ENCODE measurements around the gene DLGAP1.

The DLGAP1 gene

DNA sequence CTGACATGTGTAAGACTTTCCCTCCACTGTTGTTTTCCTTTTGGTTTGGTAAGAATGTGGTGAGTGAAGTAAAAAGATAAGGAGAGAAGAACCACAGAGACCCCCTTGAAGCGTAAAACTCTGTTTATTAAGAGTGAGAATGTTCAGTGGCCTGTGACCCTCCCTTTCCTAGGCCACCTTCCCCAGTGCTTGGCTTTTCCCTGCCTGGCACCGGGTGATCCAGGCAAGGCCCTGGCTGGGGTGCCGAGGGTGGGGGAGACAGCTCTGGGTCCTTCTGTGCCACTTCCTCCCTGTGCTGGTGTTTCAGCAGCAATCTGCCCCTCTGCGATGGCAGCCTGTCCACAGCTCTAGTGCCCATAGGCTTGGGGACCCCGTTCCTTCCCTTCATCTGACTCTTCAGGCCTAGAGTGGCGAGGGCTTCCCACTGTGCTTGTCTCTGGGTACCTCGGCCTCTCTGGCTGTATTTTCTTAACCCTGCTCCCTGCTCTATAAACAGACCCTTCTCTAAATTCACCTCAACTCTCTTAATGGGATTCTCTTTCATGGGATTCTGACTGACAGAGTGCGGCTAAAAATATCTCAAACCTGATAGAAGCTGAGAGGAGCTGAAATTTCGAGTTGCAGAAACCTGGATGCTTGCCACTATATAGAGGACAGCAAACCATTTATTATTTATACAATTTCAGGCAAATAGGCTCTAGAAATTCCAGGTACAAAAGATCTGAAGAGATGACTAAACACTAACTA, 461.0 kb downstream of the DLGAP1 start:
- DNase-seq (ENCODE audit: low read depth), result peak; percentile 58

GRCh38 chr18:3985664-3986063, 469.4 kb downstream of the DLGAP1 start:
- peak; percentile 90 for DNase-seq (ENCODE audit: low read depth)

- no peak for DNase-seq (ENCODE audit: low read depth)
Measured at GRCh38 chr18:3985020-3985419, 470.1 kb downstream of the DLGAP1 start.

- DNase-seq (ENCODE audit: low read depth), result peak; percentile 33
Measured at GRCh38 chr18:3984163-3984757, 470.8 kb downstream of the DLGAP1 start.

GRCh38 chr18:3983351-3983969, 471.6 kb downstream of the DLGAP1 start:
- peak; percentile 100 for DNase-seq (ENCODE audit: low read depth)

- peak; percentile 43 for DNase-seq (ENCODE audit: low read depth)
Measured at GRCh38 chr18:3982541-3982940, 472.6 kb downstream of the DLGAP1 start.

GRCh38 chr18:3979024-3979423, 476.1 kb downstream of the DLGAP1 start:
- no peak for DNase-seq (ENCODE audit: low read depth)

DNA sequence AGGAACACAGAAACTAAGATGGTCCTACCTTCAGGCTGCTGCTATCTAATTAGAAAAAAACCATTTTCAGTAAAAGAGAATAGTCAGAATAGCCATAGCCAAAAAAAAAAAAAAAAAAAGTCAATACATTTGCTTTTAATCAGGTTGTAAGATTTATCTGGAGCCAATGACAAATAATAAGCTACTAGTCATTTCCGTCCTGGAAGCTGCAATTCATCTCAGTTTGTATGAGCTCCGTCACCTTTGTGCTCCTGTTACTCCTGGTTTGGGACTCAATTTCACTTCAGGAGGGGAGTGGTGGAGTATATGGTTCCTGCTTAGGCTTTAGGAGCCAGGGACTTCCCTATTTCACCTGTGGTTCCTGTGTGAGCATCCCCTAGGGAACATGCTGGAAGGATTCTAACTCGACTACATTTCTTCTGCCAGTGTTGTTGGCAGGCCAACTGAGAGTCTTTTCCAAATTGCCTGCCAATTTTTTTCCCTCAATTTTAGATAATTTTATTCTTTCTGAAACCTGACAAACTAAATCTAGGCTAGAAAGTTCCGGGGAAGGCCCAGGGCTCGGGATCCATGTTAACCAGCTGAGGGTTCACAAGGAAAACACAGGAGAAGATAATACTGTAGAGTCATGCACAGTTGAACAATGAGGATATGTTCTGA, 481.8 kb downstream of the DLGAP1 start:
- DNase-seq (ENCODE audit: low read depth), result no peak

GRCh38 chr18:3972291-3972930, 482.7 kb downstream of the DLGAP1 start:
- DNase-seq (ENCODE audit: low read depth), result peak; percentile 17

DNA sequence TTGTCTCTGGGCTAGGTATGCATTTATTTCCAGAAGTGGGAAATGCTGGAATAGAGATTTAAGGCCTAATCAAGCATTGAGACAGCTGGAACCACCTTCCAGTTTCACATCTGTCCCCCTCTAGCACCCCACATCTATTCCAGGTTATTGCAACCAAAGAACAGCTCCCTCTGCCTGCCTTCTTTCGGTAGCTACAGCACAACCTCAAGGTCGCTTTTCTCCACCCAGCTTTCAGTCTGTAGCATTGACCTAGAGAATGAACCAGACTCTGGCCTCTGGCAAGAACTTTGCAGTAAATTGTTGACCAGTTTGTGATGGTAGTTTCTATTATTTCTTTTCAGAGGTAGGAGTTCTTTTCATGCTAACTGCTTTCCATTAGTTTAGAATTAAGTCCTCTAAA, 484.2 kb downstream of the DLGAP1 start:
- peak; percentile 52 for DNase-seq (ENCODE audit: low read depth)

DNA sequence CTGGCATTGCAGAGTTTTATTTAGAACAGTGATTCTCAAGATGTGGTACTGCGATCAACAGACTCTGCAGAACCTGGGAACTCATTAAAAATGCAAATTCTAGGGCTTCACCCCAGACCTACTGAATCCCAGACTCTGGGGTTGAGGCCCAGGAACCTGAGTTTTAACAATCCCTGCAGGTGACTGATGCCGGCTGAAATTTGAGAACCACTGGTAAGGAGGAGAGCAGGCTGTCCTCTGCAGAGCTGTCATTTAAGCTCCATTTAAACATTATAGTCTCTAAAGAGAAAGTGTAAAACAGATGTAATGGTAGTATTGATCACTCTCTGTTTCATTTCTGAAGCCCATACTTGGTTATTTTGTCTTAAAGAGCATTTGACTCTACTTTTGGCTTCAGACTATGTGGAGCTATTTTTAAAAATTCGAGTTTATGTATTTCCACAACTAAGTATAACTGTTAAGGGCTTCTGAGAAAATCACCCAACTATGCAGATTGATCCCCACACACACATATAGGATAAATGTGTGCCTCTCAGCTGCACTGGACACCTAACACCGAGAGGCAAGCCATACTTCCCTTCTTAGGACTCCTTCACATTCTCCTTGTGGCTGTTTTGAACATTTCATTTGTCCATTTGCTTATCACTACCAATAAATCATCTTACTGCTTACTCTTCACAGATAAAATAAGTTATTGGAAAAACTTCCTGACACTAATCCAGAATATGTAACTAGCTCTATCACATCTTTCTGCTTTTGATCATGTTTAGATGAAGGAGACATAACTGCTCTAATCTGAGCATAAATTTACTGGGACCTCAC, 487.5 kb downstream of the DLGAP1 start:
- peak; percentile 72 for DNase-seq (ENCODE audit: low read depth)

GRCh38 chr18:3966642-3967358, 488.3 kb downstream of the DLGAP1 start:
- DNase-seq (ENCODE audit: low read depth), result peak; percentile 96

GRCh38 chr18:3966246-3966641, 488.9 kb downstream of the DLGAP1 start:
- peak; percentile 61 for DNase-seq (ENCODE audit: low read depth)

DNA sequence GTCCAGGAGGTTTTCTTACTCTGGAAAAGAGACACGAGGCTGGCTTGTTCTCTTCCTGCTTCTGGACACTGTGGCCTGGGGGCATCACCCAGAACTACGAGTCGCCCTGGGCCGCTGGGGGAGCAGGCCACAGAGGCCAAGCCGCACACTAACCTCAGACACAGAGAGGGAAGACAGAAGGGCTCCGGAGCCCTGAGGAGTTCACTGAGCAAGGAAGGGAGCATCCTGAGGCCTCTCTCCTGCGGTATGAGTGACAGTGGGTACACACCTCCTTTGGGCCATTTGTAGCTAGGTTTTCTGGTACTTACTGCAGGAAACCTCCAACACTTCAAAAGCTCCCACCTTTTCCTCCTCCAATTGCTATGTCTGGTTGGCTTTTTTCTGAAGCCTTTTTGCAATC, 494.1 kb downstream of the DLGAP1 start:
- no peak for DNase-seq (ENCODE audit: low read depth)

DNA sequence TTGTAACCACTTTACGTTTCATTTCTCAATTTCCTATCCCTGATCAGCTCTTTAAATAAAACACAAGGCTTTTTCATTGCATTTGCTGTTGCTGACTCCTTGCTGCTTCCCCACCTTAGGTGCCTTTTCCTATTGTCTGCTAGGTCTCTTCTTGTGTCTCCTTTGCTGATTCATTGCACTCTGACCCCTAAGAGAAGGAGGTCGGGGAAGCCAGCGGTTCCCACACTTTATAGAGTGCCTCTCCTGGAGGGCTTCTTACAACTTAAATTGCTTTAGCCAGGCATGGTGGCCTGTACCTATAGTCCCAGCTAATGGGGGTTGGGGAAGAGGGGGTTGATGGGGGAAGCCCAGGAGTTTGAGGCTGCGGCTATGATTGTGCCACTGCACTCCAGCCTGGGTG, 495.0 kb downstream of the DLGAP1 start:
- no peak for DNase-seq (ENCODE audit: low read depth)

DNA sequence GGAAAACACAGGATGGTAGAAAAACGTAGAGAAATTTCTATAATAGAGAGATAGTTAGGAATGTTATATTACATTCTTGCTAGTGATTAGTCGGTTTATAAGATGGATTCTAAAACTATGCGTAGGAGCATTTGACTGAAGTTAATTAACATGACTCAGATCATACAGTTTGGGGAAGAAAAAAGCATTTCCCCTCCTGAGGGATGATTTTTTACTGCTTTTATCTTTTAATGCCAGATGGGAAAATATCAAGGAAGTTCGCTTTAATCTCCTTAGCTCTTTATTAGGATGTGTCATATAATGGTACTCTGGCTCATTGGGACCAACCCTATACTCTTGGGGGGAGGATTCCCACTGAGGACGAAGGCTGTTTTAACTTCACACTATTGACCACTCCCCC, 503.1 kb downstream of the DLGAP1 start:
- DNase-seq (ENCODE audit: low read depth), result no peak

GRCh38 chr18:3950668-3951404, 504.3 kb downstream of the DLGAP1 start:
- no peak for DNase-seq (ENCODE audit: low read depth)

- no peak for DNase-seq (ENCODE audit: low read depth)
Measured at GRCh38 chr18:3948958-3949357, 506.1 kb downstream of the DLGAP1 start.

DNA sequence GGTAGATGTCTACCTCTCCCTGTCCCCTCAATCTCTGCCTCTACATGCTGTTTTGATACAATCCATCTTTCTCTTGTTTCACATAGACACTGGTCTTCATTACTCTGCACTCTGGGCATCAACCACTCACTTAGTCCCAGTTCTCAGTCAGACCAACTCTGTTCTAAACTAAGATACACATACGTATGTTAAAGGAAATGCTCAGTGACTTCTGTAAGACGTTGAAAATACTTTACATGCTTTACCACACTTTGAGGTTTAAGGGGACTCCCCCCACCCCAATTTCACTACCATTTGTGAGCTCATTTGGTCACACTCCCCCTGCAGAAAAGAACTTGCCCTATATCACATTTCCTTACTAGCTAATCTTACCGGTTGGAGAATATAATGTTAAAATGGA, 507.7 kb downstream of the DLGAP1 start:
- no peak for DNase-seq (ENCODE audit: low read depth)

GRCh38 chr18:3935305-3935704, 519.8 kb downstream of the DLGAP1 start:
- no peak for DNase-seq (ENCODE audit: low read depth)

Data from amniotic epithelial cell (primary cell).